ENCODE data around the gene SAXO1.
A peak's percentile ranks its signal among the peaks of the same experiment; 100 is the strongest.

SAXO1 gene

DNA sequence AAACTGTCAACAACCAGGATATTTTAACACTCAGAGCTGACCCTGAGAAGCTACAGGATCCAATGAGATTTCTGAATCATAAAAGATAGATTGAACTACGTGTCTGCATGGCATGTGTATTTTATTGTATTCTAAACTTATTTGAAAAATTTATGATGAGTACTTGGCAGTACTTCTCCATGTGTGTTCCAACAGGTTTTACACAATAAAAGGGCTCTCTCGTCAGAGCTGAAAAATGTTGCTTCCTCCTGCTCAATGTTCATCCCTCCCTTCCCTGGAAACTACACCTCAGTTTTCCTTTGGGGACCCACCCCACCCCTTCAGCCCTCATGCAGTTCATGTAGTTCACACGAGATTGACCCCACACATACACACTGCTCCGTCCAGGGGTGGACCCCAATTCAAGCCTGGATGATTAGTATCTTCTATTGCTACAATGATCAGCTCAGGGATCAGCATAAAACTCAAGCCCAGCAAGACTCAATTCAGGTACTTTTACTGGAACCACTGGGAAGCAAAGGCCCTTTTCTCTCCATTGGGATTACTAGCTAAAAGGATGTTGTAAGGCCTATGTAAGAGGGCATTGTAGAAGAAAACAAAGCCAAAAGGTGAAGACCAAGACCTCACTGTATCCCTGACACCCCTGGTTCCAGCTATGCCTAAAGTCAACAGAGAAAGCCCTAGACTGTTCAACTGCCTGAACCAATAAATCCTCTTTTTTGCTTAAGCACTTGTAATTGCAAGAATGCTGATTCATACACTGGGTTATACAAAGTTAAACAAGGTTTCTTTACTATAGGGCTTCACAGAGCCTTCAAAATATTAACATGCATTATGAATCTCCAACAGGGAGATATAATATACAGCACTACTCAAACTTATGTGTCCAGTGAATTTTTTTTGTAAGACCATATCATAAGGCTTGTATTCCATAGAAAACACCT is 112.6 kb downstream of the SAXO1 start:
- Histone ChIP-seq H3K36me3 (replicated peaks) (no peaks in the 10 kb centered on the region), H3K4me3 (ENCODE audit: low read depth, low read length) (no peak overlapping the region), H3K27me3 (replicated peaks) (no peaks in the 10 kb centered on the region), H3K27ac (no peak overlapping the region)
- in situ Hi-C loops (cut with HindIII; ENCODE audit: low pct_ligation_motif_present, low sequenced_read_pairs), result no loop called here
- no peak for DNase-seq
- TF ChIP-seq, protein P1, sequence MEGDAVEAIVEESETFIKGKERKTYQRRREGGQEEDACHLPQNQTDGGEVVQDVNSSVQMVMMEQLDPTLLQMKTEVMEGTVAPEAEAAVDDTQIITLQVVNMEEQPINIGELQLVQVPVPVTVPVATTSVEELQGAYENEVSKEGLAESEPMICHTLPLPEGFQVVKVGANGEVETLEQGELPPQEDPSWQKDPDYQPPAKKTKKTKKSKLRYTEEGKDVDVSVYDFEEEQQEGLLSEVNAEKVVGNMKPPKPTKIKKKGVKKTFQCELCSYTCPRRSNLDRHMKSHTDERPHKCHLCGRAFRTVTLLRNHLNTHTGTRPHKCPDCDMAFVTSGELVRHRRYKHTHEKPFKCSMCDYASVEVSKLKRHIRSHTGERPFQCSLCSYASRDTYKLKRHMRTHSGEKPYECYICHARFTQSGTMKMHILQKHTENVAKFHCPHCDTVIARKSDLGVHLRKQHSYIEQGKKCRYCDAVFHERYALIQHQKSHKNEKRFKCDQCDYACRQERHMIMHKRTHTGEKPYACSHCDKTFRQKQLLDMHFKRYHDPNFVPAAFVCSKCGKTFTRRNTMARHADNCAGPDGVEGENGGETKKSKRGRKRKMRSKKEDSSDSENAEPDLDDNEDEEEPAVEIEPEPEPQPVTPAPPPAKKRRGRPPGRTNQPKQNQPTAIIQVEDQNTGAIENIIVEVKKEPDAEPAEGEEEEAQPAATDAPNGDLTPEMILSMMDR (IDR thresholded peaks at IDR 0.05; ENCODE audit: low read depth, low read length, missing control alignments), result no peak

DNA sequence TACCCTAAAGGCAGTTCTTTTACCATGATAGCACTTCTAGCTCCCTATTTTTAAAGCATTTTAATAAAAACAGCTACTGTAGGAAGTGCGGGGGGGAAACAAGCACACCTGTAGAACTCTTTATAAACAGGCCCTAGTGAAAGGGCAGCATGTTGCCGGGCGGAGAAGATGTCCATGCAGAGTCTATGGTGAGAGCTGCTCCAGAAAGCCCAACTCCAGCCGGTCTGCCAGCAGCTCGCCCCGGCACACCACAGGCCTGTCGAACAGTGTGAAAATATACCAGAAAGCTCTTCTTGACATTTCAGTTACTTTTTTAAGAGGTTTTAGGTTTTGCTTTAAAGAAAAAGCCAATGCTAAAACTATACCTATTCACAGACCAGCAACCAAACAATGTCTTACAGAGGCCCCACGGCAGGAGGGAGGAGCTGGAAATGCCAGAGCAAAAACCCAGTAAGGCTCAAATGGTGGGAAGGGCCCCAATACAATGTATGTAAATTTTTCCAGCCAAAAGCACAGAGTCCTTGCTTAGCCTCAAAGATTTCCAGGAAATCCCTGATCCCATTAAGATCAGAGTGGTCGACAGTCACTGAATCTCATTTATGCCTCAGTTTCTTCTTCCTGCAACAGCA is 121.2 kb downstream of the SAXO1 start:
- no peak overlapping the region for H3K4me3 ChIP-seq (ENCODE audit: low read depth, low read length)
- TF ChIP-seq, protein P1 (IDR thresholded peaks at IDR 0.05; ENCODE audit: low read depth, low read length, missing control alignments), result no peak
- in situ Hi-C loops (cut with HindIII; ENCODE audit: low pct_ligation_motif_present, low sequenced_read_pairs), result no loop called here

DNA sequence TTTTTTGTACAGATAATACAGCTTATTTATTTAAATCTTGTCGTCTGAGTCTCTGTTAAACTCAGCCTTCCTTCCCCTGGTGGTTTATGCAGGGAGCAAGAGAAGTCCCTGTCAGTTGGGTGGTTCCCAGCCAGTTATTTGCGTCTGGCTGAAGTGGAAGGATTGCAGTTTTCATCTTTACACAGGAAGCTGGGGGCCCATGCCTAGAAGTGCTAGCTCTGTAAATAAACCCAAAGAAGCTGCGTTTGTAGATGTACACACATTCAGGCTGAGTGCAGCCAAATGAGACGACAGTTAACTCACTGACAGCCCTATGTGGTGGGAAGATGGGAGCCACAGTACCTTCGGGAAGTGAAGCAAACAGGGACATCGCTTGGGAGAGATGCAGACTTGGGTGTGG is 122.1 kb downstream of the SAXO1 start:
- in situ Hi-C loops (cut with HindIII; ENCODE audit: low pct_ligation_motif_present, low sequenced_read_pairs), result no loop called here
- peak; percentile 29 for DNase-seq
- Histone ChIP-seq H3K36me3 (replicated peaks) (no peaks in the 10 kb centered on the region), H3K27ac (no peak overlapping the region), H3K4me3 (ENCODE audit: low read depth, low read length) (no peak overlapping the region), H3K27me3 (replicated peaks) (no peaks in the 10 kb centered on the region)
- TF ChIP-seq, protein P1 (IDR thresholded peaks at IDR 0.05; ENCODE audit: low read depth, low read length, missing control alignments), result peak; percentile 4

More for the DNA sequence above, 121.2 kb downstream of the SAXO1 start:
- Histone ChIP-seq H3K27me3 (replicated peaks) (no peaks in the 10 kb centered on the region), H3K27ac (no peak overlapping the region), H3K36me3 (replicated peaks) (no peaks in the 10 kb centered on the region)
- no peak for DNase-seq

DNA sequence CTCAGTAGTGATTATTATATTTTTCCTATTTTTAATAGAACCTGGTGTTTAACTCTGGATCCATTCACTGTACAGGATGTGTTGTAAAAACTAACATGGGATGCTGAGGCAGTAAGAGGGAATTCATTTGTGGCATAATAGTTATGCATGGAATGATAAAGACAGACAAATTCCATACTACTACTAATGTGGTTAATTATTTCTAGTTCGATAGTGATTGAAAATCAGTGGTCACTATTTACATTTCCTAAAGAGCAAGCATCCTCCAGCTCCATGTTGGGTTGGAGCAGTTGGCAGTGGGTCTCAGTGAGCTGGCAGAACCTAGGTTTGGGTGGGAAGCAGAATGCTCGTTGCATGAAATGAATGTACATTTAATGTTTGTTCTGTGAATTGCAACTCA is 122.6 kb downstream of the SAXO1 start:
- H3K36me3 ChIP-seq (replicated peaks), result no peaks in the 10 kb centered on the region
- in situ Hi-C loops (cut with HindIII; ENCODE audit: low pct_ligation_motif_present, low sequenced_read_pairs), result no loop called here

DNA sequence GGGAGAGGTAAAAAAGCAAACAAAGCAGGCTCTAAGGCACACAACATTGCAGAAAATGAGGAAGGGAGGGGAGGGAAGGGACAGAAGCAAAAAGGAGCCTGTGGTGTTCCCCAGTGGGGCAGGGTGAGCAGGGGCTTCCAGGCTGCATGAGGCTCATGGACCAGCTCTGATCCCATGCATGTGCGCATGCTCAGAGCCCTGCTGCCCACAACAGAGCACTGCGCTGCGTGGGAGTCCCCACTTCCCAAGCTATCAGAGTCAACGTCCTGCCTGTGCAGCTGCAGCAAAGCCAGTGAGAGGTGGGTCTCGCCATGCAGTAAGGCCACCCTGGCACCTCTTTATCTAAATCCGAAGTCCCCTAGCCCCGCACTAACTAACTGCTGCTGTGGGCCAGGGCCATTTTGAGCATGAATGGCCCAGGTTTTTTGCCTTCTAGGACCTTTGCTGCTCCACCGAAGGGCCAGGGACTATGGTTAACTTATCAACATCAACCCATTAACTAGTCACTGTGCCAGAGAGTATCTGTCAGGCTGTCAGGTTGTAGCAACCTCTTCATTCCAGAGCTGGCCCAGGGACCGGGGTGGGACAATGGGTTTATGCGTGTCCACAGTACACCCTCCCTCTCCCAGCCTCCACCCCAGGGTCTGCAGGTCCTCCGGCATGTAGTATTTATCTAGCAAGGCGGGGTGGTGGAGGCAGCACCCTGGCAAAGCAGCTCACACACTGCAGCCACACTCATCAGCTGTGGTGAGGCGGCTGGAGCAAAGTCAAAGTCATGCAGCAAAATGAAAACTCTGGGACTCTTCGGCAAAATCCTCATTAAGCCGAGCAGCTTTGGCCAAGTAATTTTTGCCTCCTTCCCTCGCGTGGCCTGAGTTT is 123.6 kb downstream of the SAXO1 start:
- no peak for DNase-seq
- no peaks in the 10 kb centered on the region for H3K36me3 ChIP-seq (replicated peaks)
- in situ Hi-C loops (cut with HindIII; ENCODE audit: low pct_ligation_motif_present, low sequenced_read_pairs), result no loop called here

More for the DNA sequence above, 122.6 kb downstream of the SAXO1 start:
- H3K27me3 ChIP-seq (replicated peaks), result no peaks in the 10 kb centered on the region
- TF ChIP-seq, protein P1 (IDR thresholded peaks at IDR 0.05; ENCODE audit: low read depth, low read length, missing control alignments), result no peak
- no peak for DNase-seq
- H3K27ac ChIP-seq, result no peak overlapping the region
- H3K4me3 ChIP-seq (ENCODE audit: low read depth, low read length), result no peak overlapping the region

More for the DNA sequence above, 123.6 kb downstream of the SAXO1 start:
- Histone ChIP-seq H3K27ac (no peak overlapping the region), H3K4me3 (ENCODE audit: low read depth, low read length) (no peak overlapping the region), H3K27me3 (replicated peaks) (no peaks in the 10 kb centered on the region)
- TF ChIP-seq, protein P1 (IDR thresholded peaks at IDR 0.05; ENCODE audit: low read depth, low read length, missing control alignments), result no peak
